OCI-LY3 (cell line): ENCODE data around the gene SLAMF6.

Experiments used
- CTCF ChIP-seq: fragments of 200-600, 300-600 bp; sonication (generic); IDR thresholded peaks from 2 replicates; pipeline ENCODE4 v1.5.1; 2014; ENCODE audit warnings: antibody characterized with exemption, low read length, low read depth
- EZH2phosphoT487 ChIP-seq: fragments of 200-600 bp; shearing (Covaris generic); IDR thresholded peaks from 2 replicates; pipeline ENCODE4 v1.6.1; 2018; ENCODE audit warnings: antibody characterized with exemption, mixed run types, low read depth

GRCh38 chr1:160481979-160482596, 41.0 kb downstream of the SLAMF6 start:
- no peak for TF ChIP-seq CTCF
- no peak for TF ChIP-seq EZH2phosphoT487
